PC-3 (cell line): ENCODE data around the gene RBMS3. TPM values are rescaled to one million over a fixed set of nuclear protein-coding genes. Genes with fewer than 3 reads are reported as not detected.

ENCODE experiments used
- ATAC-seq: fragments of 200-7000 bp; cut with Tn5 transposase; 2 replicates; pipeline ENCODE4 v1.9.1; 2020; ENCODE audit warnings: mild to moderate bottlenecking, moderate library complexity
- BruUV-seq: library from RNA; stranded (reverse); fragments of 400-500 nt; replicated peaks from 2 replicates; lab custom pipeline; 2021; lab: Mats Ljungman, UMichigan
- CTCF ChIA-PET: fragments of 300-600 bp; sonication (Branson Sonifier 250); formaldehyde crosslinking; loops from one replicate; lab custom pipeline; 2022; ENCODE audit warnings: antibody characterized with exemption; lab: Charles Lee
- POLR2A ChIA-PET: fragments of 300-600 bp; sonication (Branson Sonifier 250); formaldehyde crosslinking; loops from one replicate; lab custom pipeline; 2022; ENCODE audit warnings: antibody characterized with exemption; ENCODE audit not compliant: unreplicated experiment; lab: Charles Lee
- DNase-seq: peaks from one replicate; pipeline ENCODE4 v3.0.0-alpha.2; 2015
- H2AFZ ChIP-seq: fragments of 300-600 bp; sonication (generic); 2 replicates; pipeline ENCODE4 v1.6.0; 2016; ENCODE audit warnings: antibody characterized with exemption, low read length
- H3F3A ChIP-seq: fragments of 300-600 bp; sonication (generic); one replicate; pipeline ENCODE4 v1.6.0; 2017; ENCODE audit warnings: antibody characterized with exemption, low read length, control low read depth, mild to moderate bottlenecking; ENCODE audit not compliant: unreplicated experiment
- H3K27ac ChIP-seq: fragments of 300-600 bp; sonication (generic); 2 replicates; pipeline ENCODE4 v1.5.1; 2016; ENCODE audit warnings: mild to moderate bottlenecking, low read length
- H3K27me3 ChIP-seq: fragments of 300-600 bp; sonication (generic); 2 replicates; pipeline ENCODE4 v1.6.1; 2016; ENCODE audit warnings: low read length, mixed read lengths
- H3K36me3 ChIP-seq: fragments of 300-600 bp; sonication (generic); 2 replicates; pipeline ENCODE4 v1.6.1; 2016; ENCODE audit warnings: low read depth, mixed run types, low read length, mixed read lengths
- H3K4me1 ChIP-seq: fragments of 300-600 bp; sonication (generic); 2 replicates; pipeline ENCODE4 v1.5.1; 2016; ENCODE audit warnings: low read length; ENCODE audit not compliant: insufficient read depth
- H3K4me2 ChIP-seq: fragments of 300-600 bp; sonication (generic); 2 replicates; pipeline ENCODE4 v1.6.0; 2016; ENCODE audit warnings: low read length
- H3K4me3 ChIP-seq: fragments of 300-600 bp; sonication (generic); 2 replicates; pipeline ENCODE4 v1.5.1; 2016; ENCODE audit warnings: mild to moderate bottlenecking, low read length, mixed read lengths
- H3K79me2 ChIP-seq: fragments of 300-600 bp; sonication (generic); 2 replicates; pipeline ENCODE4 v1.6.1; 2017; ENCODE audit warnings: low read length, mixed read lengths
- H3K9ac ChIP-seq: fragments of 300-600 bp; sonication (generic); 2 replicates; pipeline ENCODE4 v1.6.0; 2016; ENCODE audit warnings: mild to moderate bottlenecking, low read length
- H3K9me2 ChIP-seq: fragments of 300-600 bp; sonication (generic); replicated peaks from 2 replicates; pipeline ENCODE4 v1.6.1; 2016; ENCODE audit warnings: mixed run types, low read length, mixed read lengths
- H3K9me3 ChIP-seq: fragments of 300-600 bp; sonication (generic); 2 replicates; pipeline ENCODE4 v1.6.1; 2016; ENCODE audit warnings: low read length, mixed read lengths
- H4K20me1 ChIP-seq: fragments of 300-600 bp; sonication (generic); 2 replicates; pipeline ENCODE4 v1.6.1; 2016; ENCODE audit warnings: low read length, mixed read lengths
- CTCF ChIP-seq: fragments of 300-600 bp; sonication (generic); conservative IDR thresholded peaks from 2 replicates; pipeline ENCODE4 v1.5.1; 2017; ENCODE audit warnings: antibody characterized with exemption, low read depth, mild to moderate bottlenecking, low read length
- EZH2 ChIP-seq: fragments of 300-600 bp; sonication (generic); IDR thresholded peaks from one replicate; pipeline ENCODE4 v1.6.1; 2017; ENCODE audit warnings: antibody characterized with exemption, mild to moderate bottlenecking, low read length; ENCODE audit not compliant: unreplicated experiment
- EZH2phosphoT487 ChIP-seq: fragments of 300-600 bp; sonication (generic); IDR thresholded peaks from 2 replicates; pipeline ENCODE4 v1.6.1; 2018; ENCODE audit warnings: mild to moderate bottlenecking, antibody characterized with exemption, low read length, borderline replicate concordance
- intact Hi-C: fragments of 100-400 bp; cut with micrococcal nuclease; formaldehyde crosslinking; loops from 2 replicates; pipeline ENCODE4 v1.9.0; 2023
- total RNA-seq: library from RNA; depleted of rRNA; stranded (reverse); fragments of >200 nt; gene quantifications from 2 replicates; pipeline ENCODE4 v1.2.3, GENCODE V29; 2014

Gene RBMS3
- total RNA-seq, 1 experiment from 2014 or later: 5.4 TPM

GRCh38 chr3:29534006-29534405, 253.1 kb downstream of the RBMS3 start:
- Histone ChIP-seq H2AFZ (no peak overlapping the region), H3K27me3 (no peaks in the 10 kb centered on the region), H3K9me3 (no peaks in the 10 kb centered on the region), H3K36me3 (no peaks in the 10 kb centered on the region), H3K9me2 (no peaks in the 10 kb centered on the region), H3K4me2 (no peak overlapping the region), H3K9ac (no peak overlapping the region), H3K4me1 (peaks cover 7% of the 10 kb centered on the region), H4K20me1 (no peaks in the 10 kb centered on the region), H3K79me2 (no peaks in the 10 kb centered on the region), H3K4me3 (no peak overlapping the region), H3F3A (no peaks in the 10 kb centered on the region), H3K27ac (no peak overlapping the region)
- intact Hi-C loops: no loop called here
- POLR2A ChIA-PET: no interaction called here
- no peak for ATAC-seq
- TF ChIP-seq CTCF (no peak), EZH2phosphoT487 (no peak), EZH2 (no peak)
- no TSS peak for BruUV-seq
- CTCF ChIA-PET: no interaction called here
- DNase-seq: no peak

- TF ChIP-seq EZH2: no peak
- TF ChIP-seq CTCF: no peak
- TF ChIP-seq EZH2phosphoT487: no peak
- no peaks in the 10 kb centered on the region for H3F3A ChIP-seq
- no peaks in the 10 kb centered on the region for H3K9me3 ChIP-seq
- no peaks in the 10 kb centered on the region for H3K79me2 ChIP-seq
- H3K9ac ChIP-seq: no peak overlapping the region
- no peaks in the 10 kb centered on the region for H3K9me2 ChIP-seq
- no peak overlapping the region for H3K4me2 ChIP-seq
- BruUV-seq: no TSS peak
- H3K36me3 ChIP-seq: no peaks in the 10 kb centered on the region
- no peak overlapping the region for H3K27ac ChIP-seq
- POLR2A ChIA-PET: no interaction called here
- no peaks in the 10 kb centered on the region for H3K27me3 ChIP-seq
- intact Hi-C loops: no loop called here
- H2AFZ ChIP-seq: no peak overlapping the region
- H3K4me1 ChIP-seq: peaks cover 7% of the 10 kb centered on the region
- no peak for ATAC-seq
- DNase-seq: no peak
- H3K4me3 ChIP-seq: no peak overlapping the region
- CTCF ChIA-PET: no interaction called here
- H4K20me1 ChIP-seq: no peaks in the 10 kb centered on the region
Measured at GRCh38 chr3:29536016-29536758, 255.3 kb downstream of the RBMS3 start.

- Histone ChIP-seq H3K27ac (no peak overlapping the region), H3K4me2 (peak overlapping the region; percentile 5; the same call in 1 of the 2 replicates), H2AFZ (no peak overlapping the region), H3K36me3 (no peaks in the 10 kb centered on the region), H3K9me2 (no peaks in the 10 kb centered on the region), H3K9ac (no peak overlapping the region), H3F3A (no peaks in the 10 kb centered on the region), H3K4me1 (peaks cover 7% of the 10 kb centered on the region), H3K79me2 (no peaks in the 10 kb centered on the region), H4K20me1 (no peaks in the 10 kb centered on the region), H3K9me3 (no peaks in the 10 kb centered on the region), H3K4me3 (no peak overlapping the region), H3K27me3 (no peaks in the 10 kb centered on the region)
- BruUV-seq: no TSS peak
- POLR2A ChIA-PET: no interaction called here
- CTCF ChIA-PET: no interaction called here
- TF ChIP-seq EZH2: no peak
- TF ChIP-seq CTCF: no peak
- no peak for TF ChIP-seq EZH2phosphoT487
- intact Hi-C loops: no loop called here
- peak; percentile 52 for DNase-seq
- peak; percentile 75 for ATAC-seq
Measured at GRCh38 chr3:29537889-29538609, 257.2 kb downstream of the RBMS3 start.
